Astrocyte of the cerebellum (primary cell): Measurements from ENCODE around the gene TRIM44.

ENCODE experiments used
- DNase-seq: peaks from one replicate; pipeline ENCODE4 v3.0.0-alpha.2; 2011; ENCODE audit warnings: low read depth
- H3K4me3 ChIP-seq: 2 replicates; pipeline ENCODE4 v1.5.1; 2011; ENCODE audit warnings: mild to moderate bottlenecking, low read depth, low read length, moderate library complexity
- CTCF ChIP-seq: IDR thresholded peaks from 2 replicates; pipeline ENCODE4 v1.5.1; 2012; ENCODE audit warnings: low read length, low read depth, moderate library complexity, mild to moderate bottlenecking; ENCODE audit errors: missing control alignments
- in situ Hi-C: cut with HindIII; loops from 2 replicates; pipeline ENCODE4 v1.10.0; 2017; ENCODE audit warnings: low sequenced_read_pairs

TRIM44 gene

GRCh38 chr11:35677904-35678303, 15.3 kb downstream of the TRIM44 start:
- TF ChIP-seq CTCF, result no peak
- H3K4me3 ChIP-seq, result no peak overlapping the region
- no peak for DNase-seq
- in situ Hi-C loops, result no loop called here

GRCh38 chr11:35678471-35678870, 15.9 kb downstream of the TRIM44 start:
- DNase-seq, result no peak
- no peak for TF ChIP-seq CTCF
- in situ Hi-C loops, result no loop called here
- H3K4me3 ChIP-seq, result no peak overlapping the region

GRCh38 chr11:35678975-35679374, 16.4 kb downstream of the TRIM44 start:
- no peak for DNase-seq
- H3K4me3 ChIP-seq, result no peak overlapping the region
- in situ Hi-C loops, result no loop called here
- no peak for TF ChIP-seq CTCF

- in situ Hi-C loops, result no loop called here
- no peak for TF ChIP-seq CTCF
- H3K4me3 ChIP-seq, result no peak overlapping the region
- no peak for DNase-seq
Measured at GRCh38 chr11:35680506-35680905, 17.9 kb downstream of the TRIM44 start.

- H3K4me3 ChIP-seq, result no peak overlapping the region
- DNase-seq, result no peak
- in situ Hi-C loops, result no loop called here
- TF ChIP-seq CTCF, result no peak
Measured at GRCh38 chr11:35681163-35681767, 18.7 kb downstream of the TRIM44 start.

- in situ Hi-C loops, result no loop called here
- no peak for DNase-seq
- no peak for TF ChIP-seq CTCF
- H3K4me3 ChIP-seq, result no peak overlapping the region
Measured at GRCh38 chr11:35682230-35683173, 19.9 kb downstream of the TRIM44 start.
